Loucy (cell line): ENCODE measurements around the gene MPDU1.

ENCODE experiments used
- EZH2phosphoT487 ChIP-seq: fragments of 200-600 bp; IDR thresholded peaks from 2 replicates; pipeline ENCODE4 v1.6.1; 2018; ENCODE audit warnings: antibody characterized with exemption, mild to moderate bottlenecking, moderate library complexity, borderline replicate concordance
- TF ChIP-seq, protein P1 (sequence below): fragments of 200-600 bp; sonication (generic); conservative IDR thresholded peaks from 2 replicates; pipeline ENCODE4 v1.5.1; 2014; ENCODE audit warnings: mild to moderate bottlenecking, antibody characterized with exemption, low read length

DNA sequence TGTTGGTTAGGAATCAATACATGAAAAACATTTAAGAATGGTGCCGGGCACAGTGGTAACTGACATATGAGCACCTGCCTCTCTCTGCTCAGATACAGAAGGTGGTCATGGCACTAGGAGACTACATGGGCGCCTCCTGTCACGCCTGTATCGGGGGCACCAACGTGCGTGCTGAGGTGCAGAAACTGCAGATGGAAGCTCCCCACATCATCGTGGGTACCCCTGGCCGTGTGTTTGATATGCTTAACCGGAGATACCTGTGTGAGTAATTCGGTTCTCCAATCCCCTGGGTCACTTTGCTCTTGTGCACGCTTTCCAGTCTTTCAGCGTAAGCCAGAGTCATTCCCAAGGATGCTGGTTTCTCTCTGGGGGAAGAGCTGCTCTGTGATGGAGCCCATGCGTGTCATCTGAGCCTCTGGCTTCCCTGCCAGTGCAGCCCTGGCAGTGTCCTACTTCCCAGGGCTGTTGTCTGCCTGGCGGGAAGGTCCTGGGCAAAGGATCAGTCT, 7.2 kb upstream of the MPDU1 start:
- TF ChIP-seq, protein P1, sequence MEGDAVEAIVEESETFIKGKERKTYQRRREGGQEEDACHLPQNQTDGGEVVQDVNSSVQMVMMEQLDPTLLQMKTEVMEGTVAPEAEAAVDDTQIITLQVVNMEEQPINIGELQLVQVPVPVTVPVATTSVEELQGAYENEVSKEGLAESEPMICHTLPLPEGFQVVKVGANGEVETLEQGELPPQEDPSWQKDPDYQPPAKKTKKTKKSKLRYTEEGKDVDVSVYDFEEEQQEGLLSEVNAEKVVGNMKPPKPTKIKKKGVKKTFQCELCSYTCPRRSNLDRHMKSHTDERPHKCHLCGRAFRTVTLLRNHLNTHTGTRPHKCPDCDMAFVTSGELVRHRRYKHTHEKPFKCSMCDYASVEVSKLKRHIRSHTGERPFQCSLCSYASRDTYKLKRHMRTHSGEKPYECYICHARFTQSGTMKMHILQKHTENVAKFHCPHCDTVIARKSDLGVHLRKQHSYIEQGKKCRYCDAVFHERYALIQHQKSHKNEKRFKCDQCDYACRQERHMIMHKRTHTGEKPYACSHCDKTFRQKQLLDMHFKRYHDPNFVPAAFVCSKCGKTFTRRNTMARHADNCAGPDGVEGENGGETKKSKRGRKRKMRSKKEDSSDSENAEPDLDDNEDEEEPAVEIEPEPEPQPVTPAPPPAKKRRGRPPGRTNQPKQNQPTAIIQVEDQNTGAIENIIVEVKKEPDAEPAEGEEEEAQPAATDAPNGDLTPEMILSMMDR = no peak
- TF ChIP-seq EZH2phosphoT487 = no peak
